Erythroblast (primary cell): Measurements from ENCODE around the gene EXTL1.

ENCODE experiments used
- GATA1 ChIP-seq: IDR thresholded peaks from 2 replicates; pipeline ENCODE4 v1.6.1; 2011; ENCODE audit warnings: low read depth, mild to moderate bottlenecking, control low read depth, low read length, moderate library complexity
- POLR2A ChIP-seq: IDR thresholded peaks from 2 replicates; pipeline ENCODE4 v1.6.1; 2011; ENCODE audit warnings: mild to moderate bottlenecking, low read length

- TF ChIP-seq POLR2A: no peak
- no peak for TF ChIP-seq GATA1
Observed at GRCh38 chr1:25985670-25986069, 35.9 kb upstream of the EXTL1 start.
